Measurements from ENCODE around the gene EPB41L3.
"Not testable (repeated sequence)": the region's sequence is repeated elsewhere in the genome, so short reads cannot be mapped to it uniquely, and the experiment has no call there.

The EPB41L3 gene

GRCh38 chr18:5530629-5531178 lies 13.1 kb downstream of the EPB41L3 start:
- DNase-seq = no peak

GRCh38 chr18:5529471-5529870 lies 14.3 kb downstream of the EPB41L3 start:
- no peak for DNase-seq

GRCh38 chr18:5527603-5528002 lies 16.2 kb downstream of the EPB41L3 start:
- no peak for DNase-seq

GRCh38 chr18:5524660-5525059 lies 19.1 kb downstream of the EPB41L3 start:
- no peak for DNase-seq

GRCh38 chr18:5521000-5521399 lies 22.8 kb downstream of the EPB41L3 start:
- no peak for DNase-seq

GRCh38 chr18:5520464-5520863 lies 23.3 kb downstream of the EPB41L3 start:
- DNase-seq = no peak

- no peak for DNase-seq
Observed at GRCh38 chr18:5519448-5520298, 24.1 kb downstream of the EPB41L3 start.

GRCh38 chr18:5518899-5519371 lies 24.9 kb downstream of the EPB41L3 start:
- no peak for DNase-seq

- no peak for DNase-seq
Observed at GRCh38 chr18:5518179-5518770, 25.5 kb downstream of the EPB41L3 start.

GRCh38 chr18:5516841-5517240 lies 27.0 kb downstream of the EPB41L3 start:
- DNase-seq = no peak

GRCh38 chr18:5515011-5515784 lies 28.6 kb downstream of the EPB41L3 start:
- DNase-seq = no peak

- DNase-seq = no peak
Observed at GRCh38 chr18:5513947-5514346, 29.9 kb downstream of the EPB41L3 start.

- no peak for DNase-seq
Observed at GRCh38 chr18:5512176-5512575, 31.6 kb downstream of the EPB41L3 start.

- not testable (repeated sequence) for DNase-seq
Observed at GRCh38 chr18:5511541-5511940, 32.3 kb downstream of the EPB41L3 start.

GRCh38 chr18:5510135-5510846 lies 33.5 kb downstream of the EPB41L3 start:
- no peak for DNase-seq

GRCh38 chr18:5508821-5509220 lies 35.0 kb downstream of the EPB41L3 start:
- DNase-seq = no peak

GRCh38 chr18:5507756-5508155 lies 36.0 kb downstream of the EPB41L3 start:
- no peak for DNase-seq

GRCh38 chr18:5506174-5506573 lies 37.6 kb downstream of the EPB41L3 start:
- DNase-seq = no peak

- no peak for DNase-seq
Observed at GRCh38 chr18:5503740-5504139, 40.1 kb downstream of the EPB41L3 start.

GRCh38 chr18:5500158-5500939 lies 43.4 kb downstream of the EPB41L3 start:
- DNase-seq = no peak

- no peak for DNase-seq
Observed at GRCh38 chr18:5498452-5498851, 45.3 kb downstream of the EPB41L3 start.

- no peak for DNase-seq
Observed at GRCh38 chr18:5496305-5496704, 47.5 kb downstream of the EPB41L3 start.
